Stimulated activated CD4-positive, alpha-beta T cell treated with anti-CD3 and anti-CD28 coated beads, Interleukin-4, amount 100 ng/mL, for 24 hours (primary cell): ENCODE measurements around the gene TMEM222.

Experiments
- DNase-seq: peaks from one replicate; pipeline ENCODE4 v3.0.0-alpha.2; 2020

The TMEM222 gene

DNA sequence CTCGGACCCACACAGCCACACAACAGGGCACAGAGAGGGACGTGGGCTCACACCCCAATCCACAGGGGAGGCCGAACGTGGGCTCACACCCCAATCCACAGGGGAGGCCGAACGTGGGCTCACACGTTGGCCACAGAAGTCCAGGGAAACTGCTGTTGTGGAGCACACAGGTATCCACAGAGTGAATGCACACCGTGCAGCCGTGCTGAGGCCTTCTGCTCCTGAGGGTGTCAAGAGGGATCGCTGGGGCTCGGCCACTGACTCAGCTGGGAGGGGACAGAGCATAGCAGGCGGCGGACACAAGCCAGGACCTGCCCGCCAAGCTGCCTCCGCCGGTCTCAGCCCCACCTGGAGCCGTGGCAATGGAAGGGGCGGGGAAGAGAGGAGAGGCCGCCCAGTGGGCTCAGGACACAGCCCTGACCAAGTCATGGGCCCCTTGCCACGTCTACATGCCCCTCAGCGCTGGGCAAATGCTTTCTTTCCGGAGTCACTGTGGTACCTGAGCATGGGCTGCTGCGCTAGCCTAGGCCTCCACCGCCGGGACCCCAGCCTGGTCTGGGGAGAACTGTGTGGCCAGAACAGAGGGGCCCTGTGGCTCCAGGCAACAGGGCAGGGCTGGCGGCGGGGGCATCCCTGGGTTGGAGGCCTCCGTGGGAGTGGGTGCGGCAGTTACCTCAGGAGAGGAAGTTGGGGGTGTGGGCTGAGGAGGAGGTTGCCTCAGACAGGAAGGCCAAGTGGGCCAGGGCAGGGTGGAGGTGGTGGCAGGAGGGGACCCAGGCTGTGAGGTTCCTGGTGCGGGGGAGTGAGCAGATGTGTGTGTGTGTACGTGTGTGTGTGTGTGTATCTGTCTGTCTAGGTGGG lies 21.0 kb downstream of the TMEM222 start:
- DNase-seq: peak; percentile 71

DNA sequence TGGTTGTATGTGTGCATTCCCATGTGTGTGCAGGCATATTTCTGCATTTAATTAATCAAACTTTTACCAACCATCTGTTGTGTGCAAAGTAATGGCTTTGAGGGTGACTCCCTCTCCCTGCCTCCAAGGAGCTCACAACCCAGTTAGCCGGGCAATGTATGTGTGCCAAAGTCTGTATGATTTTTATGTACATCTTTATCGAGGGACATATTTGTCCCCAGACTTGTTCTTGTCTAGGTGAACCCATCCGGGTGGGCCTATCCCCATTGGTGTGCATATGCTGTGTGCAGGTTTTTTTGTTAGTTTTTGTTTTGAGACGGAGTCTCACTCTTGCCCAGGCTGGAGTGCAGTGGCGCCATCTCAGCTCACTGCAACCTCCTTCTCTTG lies 21.7 kb downstream of the TMEM222 start:
- DNase-seq: no peak

DNA sequence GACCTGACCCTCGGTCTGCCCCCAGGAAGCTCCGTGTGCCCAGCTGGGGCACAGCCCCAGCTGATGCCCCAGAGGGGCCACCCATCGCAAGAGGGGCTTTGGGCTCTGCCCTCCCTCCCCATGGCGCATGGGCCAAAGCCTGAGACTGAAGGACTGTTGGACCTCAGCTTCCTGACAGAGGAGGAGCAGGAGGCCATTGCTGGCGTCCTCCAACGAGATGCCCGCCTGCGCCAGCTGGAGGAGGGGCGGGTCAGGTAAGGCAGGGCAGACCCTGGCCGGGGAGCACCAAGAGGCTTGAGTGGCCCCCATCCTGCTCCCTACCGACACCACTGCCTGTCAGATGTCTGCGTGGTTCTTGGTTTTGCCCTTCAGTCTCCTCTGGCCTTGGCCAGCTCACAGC lies 23.3 kb downstream of the TMEM222 start:
- no peak for DNase-seq

DNA sequence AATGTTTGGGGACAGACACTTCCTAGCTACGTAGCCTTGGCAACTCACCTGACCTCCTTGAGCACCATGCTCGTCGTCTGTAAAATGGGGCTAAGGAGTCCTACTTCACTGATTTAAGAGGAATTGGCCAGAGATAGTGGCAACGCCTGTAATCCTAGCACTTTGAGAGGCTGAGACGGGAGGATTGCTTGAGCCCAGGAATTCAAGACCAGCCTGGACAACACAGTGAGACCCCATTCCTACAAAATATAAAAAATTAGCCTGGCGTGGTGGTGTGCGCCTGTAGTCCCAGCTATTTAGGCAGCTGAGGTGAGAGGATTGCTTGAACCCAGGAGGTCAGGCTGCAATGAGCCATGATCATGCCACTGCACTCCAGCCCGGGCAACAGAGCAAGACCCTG lies 24.4 kb downstream of the TMEM222 start:
- no peak for DNase-seq

DNA sequence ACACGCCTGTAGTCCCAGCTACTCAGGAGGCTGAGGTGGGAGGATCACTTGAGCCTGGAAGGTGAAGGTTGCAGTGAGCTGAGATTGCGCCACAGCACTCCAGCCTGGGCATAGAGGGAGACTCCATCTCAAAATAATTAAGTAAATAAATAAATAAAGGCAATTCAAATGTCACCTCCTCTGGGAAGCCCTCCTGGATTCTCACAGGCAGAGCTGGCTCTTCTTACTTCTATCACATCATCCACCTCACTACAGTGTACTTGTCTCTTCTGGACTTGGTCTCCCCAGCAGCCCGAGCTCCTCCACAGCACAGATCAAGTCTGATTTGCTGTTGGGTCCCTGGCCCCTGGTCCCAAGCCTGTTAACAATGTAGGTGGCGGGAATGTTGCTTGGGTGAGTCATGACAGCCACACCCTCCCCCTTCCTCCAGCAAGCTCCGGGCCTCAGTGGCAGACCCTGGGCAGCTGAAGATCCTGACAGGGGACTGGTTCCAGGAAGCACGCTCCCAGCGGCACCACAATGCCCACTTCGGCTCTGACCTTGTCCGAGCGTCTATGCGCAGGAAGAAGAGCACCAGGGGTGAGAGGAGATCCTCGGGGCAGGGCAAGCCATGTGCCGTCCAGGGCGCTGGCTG lies 25.1 kb downstream of the TMEM222 start:
- DNase-seq: no peak

DNA sequence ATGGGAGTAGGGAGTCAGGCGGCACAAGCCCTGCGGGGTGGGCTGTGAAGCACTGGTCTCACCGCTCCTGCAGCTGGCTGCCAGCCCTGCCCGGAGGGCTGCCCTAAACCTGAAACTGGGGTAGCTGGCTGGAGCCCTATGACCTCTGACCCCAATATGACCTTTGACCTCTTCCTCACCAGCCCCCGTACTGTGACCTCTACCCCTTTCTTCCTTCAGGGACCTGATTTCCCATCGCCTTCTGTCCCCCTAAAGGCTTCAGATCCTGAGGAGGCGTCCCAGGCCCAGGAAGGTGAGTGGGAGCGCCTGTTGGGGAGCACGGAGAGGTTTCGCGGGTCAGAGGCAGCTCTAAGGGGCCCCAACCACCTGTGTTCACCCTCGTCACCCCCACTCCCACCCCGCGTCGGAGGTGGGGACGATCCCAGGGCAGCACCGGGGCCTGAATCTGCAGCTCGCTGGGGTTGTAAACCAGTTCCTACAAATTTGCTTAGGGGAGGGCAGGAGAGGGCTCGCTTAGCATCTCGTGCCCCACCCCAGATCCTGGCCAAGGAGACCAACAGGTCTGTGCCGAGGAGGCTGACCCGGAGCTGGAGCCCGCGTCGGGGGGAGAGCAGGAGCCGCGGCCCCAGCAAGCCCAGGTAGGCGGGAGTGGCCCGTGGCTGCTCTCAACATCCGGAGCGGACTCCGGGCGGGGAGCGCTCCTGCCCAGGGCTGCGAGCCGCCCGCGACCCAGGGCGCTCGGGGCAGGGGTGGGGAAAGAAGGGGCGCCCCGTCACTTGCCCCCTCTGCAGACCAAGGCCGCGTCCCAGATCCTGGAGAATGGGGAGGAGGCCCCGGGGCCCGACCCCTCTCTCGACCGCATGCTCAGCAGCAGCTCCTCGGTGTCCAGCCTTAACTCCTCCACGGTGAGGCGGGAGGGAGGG lies 27.2 kb downstream of the TMEM222 start:
- no peak for DNase-seq

DNA sequence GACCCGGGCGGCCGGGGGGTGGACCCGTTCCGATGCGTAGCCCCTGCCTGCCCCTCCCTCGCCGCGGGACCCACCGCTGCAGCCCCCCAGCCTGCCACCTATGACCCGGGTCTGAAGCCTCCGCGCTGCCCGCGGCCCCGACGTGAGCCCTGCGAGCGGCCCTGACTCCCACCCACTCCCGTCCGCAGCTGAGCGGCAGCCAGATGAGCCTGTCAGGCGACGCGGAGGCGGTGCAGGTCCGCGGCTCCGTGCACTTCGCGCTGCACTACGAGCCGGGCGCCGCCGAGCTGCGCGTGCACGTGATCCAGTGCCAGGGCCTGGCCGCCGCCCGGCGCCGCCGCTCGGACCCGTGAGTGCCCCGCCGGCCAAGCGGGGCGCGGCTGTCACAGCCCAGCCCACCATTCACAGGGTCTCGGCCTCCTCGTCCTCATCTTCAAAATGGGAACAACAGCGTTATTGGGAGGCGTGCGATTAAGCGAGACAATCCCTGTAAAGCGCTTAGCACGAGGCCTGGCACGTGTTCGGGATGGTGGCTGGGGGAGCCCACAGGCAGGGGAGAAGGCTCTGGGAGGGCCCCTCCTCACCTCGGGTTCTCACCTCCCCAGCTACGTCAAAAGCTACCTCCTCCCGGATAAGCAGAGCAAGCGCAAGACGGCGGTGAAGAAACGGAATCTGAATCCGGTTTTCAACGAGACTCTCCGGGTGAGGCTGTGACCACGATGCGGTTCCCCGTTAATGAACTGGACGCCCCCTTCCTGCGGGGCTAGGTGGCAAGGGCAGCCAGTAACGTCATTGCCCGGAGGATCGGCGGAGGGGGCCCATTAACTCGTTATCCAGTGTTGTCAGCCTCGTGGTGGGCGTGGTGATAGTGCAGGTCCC lies 28.1 kb downstream of the TMEM222 start:
- no peak for DNase-seq

DNA sequence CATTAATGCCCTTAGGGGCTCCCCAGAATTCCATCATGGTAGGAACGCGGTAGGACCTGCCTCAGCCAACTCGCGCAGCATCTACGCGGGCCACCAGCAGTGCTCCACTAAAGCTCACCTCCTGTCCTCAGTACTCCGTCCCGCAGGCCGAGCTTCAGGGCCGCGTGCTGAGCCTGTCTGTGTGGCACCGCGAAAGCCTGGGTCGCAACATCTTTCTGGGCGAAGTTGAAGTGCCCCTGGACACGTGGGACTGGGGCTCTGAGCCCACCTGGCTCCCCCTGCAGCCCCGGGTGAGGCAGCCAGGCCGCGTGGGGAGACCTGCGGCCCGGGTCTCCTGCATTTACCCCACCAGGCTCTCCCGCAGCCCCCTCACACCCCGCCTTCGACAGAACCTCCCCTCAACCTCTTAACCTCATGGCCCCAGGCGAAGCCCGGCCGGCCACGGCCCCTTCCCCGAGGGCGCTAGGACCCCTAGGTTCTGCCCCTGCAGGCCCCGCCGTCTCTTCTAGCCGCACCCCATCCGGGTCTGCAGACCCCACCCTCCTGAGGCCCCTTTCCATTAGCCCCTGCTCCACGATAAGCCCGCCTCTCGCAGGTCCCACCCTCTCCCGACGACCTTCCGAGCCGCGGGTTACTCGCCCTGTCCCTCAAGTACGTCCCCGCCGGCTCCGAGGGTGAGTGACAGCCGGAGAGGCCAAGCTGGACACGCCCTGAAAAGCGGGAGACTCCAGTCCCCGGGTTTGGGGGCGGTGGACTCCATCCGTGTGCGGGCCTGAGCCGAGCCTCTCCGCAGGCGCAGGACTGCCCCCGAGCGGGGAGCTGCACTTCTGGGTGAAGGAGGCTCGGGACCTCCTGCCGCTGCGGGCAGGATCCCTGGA lies 28.9 kb downstream of the TMEM222 start:
- no peak for DNase-seq

DNA sequence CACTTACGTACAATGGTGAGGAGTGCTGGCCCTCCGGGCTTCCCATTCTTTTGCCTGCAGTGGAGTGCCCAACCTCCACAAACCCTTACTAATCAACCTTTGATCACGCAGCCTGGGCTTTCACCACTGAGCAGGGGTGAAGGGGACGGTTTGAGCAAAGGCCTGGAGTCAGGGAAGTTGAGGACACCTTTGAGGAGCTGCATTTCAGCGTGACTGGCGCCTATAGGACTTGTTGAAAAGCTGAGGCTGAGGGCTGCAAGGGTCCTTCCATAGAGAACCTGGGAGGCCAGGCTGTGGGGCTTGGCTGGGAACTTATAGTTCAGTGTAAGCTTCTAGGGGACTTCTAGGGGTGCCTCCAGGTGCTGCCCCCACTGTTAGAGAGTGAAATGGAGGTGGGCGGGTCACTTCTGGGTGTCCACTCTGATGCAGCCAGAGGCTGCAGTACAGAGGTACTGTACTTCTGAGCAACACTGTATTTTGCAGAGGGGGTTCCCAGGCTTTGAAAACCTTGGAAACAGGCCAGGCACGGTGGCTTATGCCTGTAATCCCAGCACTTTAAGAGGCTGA lies 29.7 kb downstream of the TMEM222 start:
- no peak for DNase-seq

DNA sequence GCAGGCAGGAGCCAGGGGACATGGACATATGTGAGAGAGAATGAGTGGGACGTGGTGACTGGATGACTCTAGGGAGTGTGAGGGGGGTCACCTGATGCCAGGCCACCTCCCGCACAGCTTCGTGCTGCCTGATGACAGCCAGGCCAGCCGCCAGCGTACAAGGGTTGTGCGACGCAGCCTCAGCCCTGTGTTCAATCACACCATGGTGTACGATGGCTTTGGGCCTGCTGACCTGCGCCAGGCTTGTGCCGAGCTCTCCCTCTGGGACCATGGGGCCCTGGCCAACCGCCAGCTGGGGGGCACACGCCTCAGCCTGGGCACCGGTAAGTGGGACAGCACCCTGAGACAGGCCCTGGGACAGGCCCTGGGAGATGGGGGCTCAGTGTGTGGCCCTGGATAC lies 31.2 kb downstream of the TMEM222 start:
- DNase-seq: no peak

DNA sequence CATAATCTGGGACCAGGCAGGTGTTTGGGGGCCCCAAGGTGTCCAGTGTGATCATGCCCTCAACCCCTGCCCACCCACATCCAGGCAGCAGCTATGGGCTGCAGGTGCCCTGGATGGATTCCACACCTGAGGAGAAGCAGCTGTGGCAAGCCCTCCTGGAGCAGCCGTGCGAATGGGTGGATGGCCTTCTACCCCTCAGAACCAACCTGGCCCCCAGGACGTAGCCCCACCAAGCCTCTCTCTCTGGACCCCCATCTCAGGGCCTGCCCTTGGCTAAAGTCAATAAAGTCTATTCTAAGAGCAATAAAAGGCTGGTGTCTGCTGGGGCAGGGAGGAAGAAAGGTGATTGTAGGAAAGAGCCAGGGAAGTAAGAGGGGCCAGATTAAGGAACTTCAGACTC lies 31.7 kb downstream of the TMEM222 start:
- DNase-seq: no peak

DNA sequence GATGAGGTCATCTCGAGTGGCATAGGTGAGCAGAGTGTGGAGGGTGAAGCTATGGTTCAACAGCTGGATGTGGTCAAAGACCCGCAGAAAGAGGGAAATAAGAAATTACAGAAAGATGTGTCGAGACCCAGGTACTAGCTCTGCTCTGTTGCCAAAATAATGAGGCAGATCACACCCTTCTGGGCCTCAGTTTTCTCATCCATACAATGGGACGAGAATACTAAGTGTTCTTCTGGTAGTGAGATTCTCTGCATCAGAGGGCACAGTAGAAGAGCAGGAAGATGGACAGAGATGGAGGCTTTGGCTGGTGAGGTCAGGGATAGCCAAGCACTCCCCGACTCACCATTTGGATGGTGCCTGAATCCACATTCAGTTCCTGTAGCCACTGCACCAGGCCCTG lies 33.7 kb downstream of the TMEM222 start:
- DNase-seq: no peak

DNA sequence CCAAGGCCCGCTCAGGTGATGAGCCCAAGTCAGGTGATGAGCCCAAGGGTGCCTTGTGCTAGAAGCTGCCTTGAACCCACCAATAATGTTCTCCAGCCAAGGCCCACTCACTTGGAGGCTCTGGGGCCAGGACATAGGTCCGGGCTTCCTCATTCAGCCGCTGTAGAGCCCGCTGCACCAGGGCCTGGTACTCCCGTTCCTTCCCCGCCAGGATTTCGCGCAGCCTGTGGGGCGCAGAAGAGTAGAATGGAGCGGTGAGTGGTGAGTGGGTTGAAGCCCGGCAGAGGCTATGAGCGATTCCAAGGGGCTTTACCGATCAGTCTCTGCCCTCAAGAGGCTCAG lies 34.3 kb downstream of the TMEM222 start:
- no peak for DNase-seq

DNA sequence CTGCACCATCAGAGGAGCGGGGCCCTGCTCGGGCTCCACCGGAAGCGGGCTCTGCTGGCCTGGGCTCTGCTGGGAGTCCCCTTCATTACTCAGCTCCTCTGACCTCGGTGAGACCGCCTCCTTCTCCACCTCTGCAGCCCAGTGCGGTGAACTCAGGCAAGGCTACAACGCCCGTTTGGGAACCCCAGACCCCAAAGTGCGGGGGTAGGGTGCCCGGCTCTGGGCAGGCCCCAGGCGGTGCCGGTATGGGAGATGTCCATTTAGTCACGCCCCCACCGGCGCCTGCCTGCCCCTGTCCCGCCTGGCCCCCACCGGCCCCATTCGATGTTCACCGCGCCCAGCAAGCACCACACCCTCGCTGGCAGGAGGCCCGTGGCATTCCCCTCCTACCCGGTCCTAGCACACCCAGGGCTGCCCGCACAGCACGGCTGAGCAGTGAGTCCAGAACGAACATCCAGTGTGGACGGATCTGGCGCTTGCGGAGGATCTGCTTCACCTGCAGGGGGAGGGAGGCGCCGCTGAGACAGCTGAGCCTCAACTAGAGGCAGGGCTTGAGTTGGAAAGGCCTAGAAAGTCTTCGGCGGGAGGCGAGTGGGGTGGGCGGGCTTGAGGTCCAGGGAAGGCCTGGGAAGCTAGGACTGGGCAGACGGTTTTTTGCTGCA lies 34.8 kb downstream of the TMEM222 start:
- peak; percentile 40 for DNase-seq

DNA sequence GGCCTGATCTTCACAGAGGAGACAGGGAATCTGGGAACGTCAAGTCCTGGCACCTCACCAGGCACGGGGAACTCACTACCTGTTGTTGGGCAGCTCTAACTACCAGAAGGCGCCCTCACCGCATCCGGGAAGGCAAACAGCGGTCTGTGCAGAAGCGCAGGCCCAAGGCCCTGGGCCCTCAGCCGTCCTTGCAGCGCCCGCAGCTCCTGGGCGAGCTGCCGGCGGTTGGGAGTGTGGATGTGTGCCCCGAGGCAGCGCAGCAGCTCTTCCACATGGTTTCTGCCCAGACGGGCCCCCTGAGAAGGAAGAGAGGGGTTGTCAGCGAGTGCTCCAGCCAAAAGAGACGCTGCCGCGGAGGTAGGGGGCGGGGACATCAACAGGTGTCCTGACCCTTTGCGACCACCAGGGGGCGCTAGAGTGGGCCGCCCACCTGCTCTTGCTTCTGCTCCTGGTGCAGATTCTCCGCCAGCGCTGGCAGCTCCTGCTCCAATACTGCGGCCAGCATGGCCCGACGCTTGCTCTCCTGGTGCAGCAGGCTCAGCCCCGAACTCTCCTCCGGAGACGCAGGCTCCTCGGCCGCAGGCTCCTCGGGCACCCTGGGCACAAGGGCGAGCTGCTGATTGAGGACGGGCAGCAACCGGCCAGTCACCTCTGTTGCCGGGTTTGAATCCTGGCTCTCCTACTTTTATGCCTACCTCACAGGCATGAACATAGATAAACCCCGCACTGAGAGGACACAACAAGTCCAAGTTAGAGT lies 35.5 kb downstream of the TMEM222 start:
- DNase-seq: peak; percentile 80

DNA sequence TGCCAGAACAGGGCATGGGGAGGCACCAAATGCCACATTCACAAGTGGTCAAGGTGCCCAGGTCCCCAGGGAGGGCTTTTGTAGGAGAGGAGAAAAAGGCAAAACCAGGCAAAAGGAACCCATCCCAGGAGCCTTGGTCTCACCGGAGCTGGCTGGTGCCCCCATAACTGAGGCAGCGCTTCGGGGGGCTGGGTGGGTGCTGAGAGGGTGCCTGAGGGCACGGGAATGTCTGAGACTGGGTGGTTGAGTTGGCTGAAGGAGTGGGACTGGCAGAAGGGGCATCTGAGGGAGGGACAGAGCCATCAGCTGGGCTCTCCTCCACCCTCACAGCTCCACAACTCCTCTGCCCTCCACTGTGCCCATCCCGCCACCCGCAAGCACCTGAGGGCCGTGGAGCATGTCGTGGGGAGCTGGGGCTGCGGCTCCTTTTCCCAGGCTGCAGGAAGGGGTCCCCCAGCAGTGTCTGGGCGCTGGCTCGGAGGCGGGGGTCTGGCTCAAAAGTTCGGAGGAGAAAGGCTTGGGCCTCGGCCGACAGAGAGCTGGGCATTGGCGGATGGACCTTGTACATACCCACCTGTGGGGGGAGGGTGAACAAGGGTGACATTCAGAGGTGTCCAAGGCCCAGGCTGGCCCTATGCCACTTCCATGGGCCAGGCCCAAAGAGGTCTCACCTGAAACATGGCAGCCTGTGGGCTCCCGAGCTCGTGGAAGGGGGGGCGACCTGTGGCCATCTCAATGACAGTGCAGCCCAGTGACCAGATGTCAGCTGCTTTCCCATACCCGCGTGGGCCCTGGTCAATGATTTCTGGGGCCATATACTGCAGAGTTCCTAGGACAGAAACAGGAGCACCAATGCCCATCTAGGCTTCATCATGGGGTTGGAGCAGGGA lies 36.3 kb downstream of the TMEM222 start:
- no peak for DNase-seq

DNA sequence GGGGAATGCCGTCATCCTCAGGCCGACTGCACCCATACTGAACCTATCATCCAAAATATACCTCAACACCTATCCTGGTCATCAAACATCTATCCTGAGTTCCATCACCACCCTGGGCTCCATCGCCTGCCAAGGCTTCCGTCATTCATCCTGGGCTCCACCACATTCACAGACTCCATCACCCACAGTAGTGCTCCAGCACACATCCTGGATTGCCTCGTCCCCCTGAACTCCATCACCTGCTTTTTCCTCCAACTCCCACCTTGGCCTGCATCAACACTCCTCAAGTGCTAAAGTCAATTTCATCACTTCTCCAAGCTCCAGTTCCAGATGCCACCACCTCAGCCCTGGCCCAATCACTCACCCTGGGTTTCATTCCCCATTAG lies 37.0 kb downstream of the TMEM222 start:
- no peak for DNase-seq

DNA sequence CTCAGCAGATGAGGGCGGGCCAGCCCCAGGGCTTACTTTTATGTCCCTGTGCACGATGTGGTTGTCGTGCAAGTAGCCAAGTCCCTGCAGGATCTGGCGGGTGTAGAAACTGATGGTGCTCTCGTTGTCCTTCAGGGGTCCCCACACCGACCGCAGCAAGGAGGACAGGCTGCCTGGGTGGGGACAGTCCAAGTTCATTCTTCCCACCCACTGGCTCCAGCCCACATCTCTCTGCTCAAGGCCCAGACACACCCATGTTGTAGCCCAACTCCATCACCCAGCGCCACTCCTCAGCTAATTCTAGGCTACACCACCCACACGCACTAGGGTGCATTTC lies 37.8 kb downstream of the TMEM222 start:
- no peak for DNase-seq
